Effector memory CD8-positive, alpha-beta T cell (primary cell): ENCODE results near the gene ZSCAN5B.
"Not testable (repeated sequence)": the region's sequence is repeated elsewhere in the genome, so short reads cannot be mapped to it uniquely, and the experiment has no call there.

Experiments used
- ATAC-seq: fragments of 150-1000 bp; cut with Tn5 transposase; replicated peaks from 2 replicates; pipeline ENCODE4 v1.10.0; 2021; ENCODE audit warnings: mild to moderate bottlenecking, moderate library complexity
- DNase-seq, 3 experiments: peaks; one replicate each; pipeline ENCODE4 v3.0.0; 2021
- H3K27ac Mint-ChIP-seq, 2 donors: one replicate each; pipeline ENCODE4 v1.8.0; 2022; ENCODE audit warnings: mild to moderate bottlenecking in 2 of 2, mixed read lengths in 2 of 2, moderate library complexity in 2 of 2
- H3K27me3 Mint-ChIP-seq, 2 donors: one replicate each; pipeline ENCODE4 v1.8.0; 2022; ENCODE audit warnings: mixed read lengths in 2 of 2
- H3K36me3 Mint-ChIP-seq: one replicate; pipeline ENCODE4 v1.8.0; 2022; ENCODE audit warnings: mild to moderate bottlenecking, moderate library complexity, mixed read lengths; ENCODE audit not compliant: insufficient read depth
- H3K4me1 Mint-ChIP-seq, 2 donors: one replicate each; pipeline ENCODE4 v1.8.0; 2022; ENCODE audit warnings: low read depth in 2 of 2, mixed read lengths in 2 of 2
- H3K4me3 Mint-ChIP-seq, 2 donors: one replicate each; pipeline ENCODE4 v1.8.0; 2022; ENCODE audit warnings: mild to moderate bottlenecking in 2 of 2, mixed read lengths in 2 of 2, moderate library complexity in 2 of 2
- H3K9me3 Mint-ChIP-seq, 2 donors: one replicate each; pipeline ENCODE4 v1.8.0; 2022; ENCODE audit warnings: mixed read lengths in 2 of 2

ZSCAN5B gene

DNA sequence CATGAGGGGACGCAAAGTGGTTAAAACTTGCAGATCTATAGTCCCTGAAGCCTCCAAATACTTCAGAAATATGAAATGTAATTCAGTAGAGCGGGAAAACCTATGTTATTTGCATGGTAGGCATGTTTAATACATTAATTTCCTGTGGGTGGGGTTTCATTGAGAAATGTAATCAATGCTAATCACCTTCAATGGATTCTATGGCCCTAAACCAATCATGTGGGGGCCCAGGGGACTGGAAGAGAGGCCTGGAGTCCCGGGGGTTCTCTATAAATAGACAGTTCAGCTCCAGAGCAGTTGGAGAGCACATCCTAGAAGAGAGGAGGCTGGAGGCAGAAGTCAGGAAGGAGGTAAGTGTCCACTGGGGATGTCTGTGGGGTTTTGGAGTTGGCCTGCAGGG is 4.4 kb upstream of the ZSCAN5B start, which contains the start of gene ZSCAN5C:
ZSCAN5C (plus strand) TSS at position 301 of the 400 bp plus-strand sequence. CDS start 3,641 bp downstream, outside the sequence.
- ATAC-seq (no peak), DNase-seq (no peak)
- Mint-ChIP-seq H3K36me3 (peaks cover 7% of the 10 kb centered on the region), H3K27ac (no peak within 1 kb of the TSS), H3K27me3 (peaks cover 25 to 37% of the 10 kb centered on the region in 2 donors), H3K4me3 (no peak within 1 kb of the TSS), H3K9me3 (no peaks in the 10 kb centered on the region), H3K4me1 (no peaks in the 10 kb centered on the region)

DNA sequence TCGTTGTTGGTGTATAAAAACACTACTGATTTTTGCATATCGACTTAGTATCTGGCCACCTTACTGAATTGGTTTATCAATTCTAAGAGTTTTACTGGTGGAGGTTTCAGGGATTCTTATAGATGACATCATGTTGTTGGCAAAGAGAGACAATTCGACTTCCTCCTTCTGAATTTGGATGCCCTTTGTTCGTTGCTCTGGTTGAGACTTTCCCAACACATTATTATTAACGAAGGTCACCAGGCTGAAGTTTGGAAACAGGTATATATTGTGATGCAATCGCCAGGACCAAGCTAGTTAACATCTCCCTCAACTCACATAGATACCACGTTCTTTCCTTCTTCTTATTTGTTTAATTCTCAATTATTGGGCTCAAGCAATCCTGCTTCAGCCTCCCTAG is 2.1 kb upstream of the ZSCAN5B start:
- no peak for DNase-seq
- Mint-ChIP-seq H3K27me3 (peaks cover 8 to 23% of the 10 kb centered on the region in 2 donors), H3K9me3 (no peaks in the 10 kb centered on the region), H3K4me3 (no peak overlapping the region), H3K36me3 (peaks cover 7% of the 10 kb centered on the region), H3K27ac (no peak overlapping the region), H3K4me1 (no peaks in the 10 kb centered on the region)
- no peak for ATAC-seq

DNA sequence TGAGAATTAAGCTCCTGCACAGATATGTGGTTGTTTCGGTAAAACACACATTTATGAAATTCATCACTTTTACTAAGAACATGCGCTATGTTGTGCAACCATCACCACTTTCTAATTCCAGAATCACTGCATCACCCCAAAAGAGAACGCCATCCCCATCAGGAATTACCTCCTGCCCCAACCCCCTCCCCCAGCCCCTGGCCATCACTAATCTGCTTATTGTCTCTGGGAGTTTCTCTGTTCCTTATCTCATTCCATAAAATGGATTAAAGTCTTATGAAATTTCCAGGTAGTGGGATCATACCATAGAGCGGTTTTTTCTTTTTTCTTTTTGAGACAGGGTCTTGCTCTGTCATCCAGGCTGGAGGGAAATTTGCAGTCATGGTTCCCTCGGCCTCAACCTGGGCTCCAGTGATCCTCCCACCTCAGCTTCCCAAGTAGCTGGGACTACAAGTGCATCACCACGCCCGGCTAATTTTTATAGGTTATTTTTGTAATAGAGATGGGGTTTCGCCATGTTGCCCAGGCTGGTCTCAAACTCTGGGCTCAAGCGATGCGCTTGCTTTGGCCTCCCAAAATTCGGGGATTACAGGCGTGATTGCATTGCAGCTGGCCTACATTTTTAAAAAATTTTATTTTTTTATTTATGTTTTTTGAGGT is 3.5 kb downstream of the ZSCAN5B start:
- no peak overlapping the region for H3K4me3 Mint-ChIP-seq
- no peak overlapping the region for H3K27ac Mint-ChIP-seq
- no peaks in the 10 kb centered on the region for H3K4me1 Mint-ChIP-seq
- no peak for DNase-seq
- H3K9me3 Mint-ChIP-seq, result no peaks in the 10 kb centered on the region
- ATAC-seq, result no peak
- peaks cover 28 to 61% of the 10 kb centered on the region in 2 donors for H3K27me3 Mint-ChIP-seq
- H3K36me3 Mint-ChIP-seq, result peaks cover 7% of the 10 kb centered on the region

DNA sequence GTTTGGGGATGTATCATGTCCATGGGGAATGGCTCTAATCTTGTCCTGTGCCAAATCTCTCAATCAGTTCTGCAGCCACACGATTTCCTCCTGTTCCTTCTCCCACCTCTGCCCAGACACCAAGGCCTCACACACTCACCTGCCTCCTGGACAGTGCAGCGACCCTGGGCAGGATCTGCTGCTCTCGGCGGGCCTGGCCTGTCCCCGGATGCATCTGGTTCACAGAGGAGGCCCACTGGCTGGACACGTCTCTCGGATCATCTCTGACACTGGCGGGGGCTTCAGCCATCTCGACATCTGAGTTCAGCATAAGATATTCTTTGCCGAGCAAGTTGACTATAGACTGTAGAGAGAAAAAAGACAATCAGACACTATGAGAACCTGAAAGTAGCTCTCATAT is 5.9 kb downstream of the ZSCAN5B start:
- ATAC-seq (no peak), DNase-seq (no peak)
- Mint-ChIP-seq H3K36me3 (no peaks in the 10 kb centered on the region), H3K4me1 (no peaks in the 10 kb centered on the region), H3K9me3 (no peaks in the 10 kb centered on the region), H3K27me3 (peaks cover 25 to 52% of the 10 kb centered on the region in 2 donors), H3K4me3 (no peak overlapping the region), H3K27ac (no peak overlapping the region)

DNA sequence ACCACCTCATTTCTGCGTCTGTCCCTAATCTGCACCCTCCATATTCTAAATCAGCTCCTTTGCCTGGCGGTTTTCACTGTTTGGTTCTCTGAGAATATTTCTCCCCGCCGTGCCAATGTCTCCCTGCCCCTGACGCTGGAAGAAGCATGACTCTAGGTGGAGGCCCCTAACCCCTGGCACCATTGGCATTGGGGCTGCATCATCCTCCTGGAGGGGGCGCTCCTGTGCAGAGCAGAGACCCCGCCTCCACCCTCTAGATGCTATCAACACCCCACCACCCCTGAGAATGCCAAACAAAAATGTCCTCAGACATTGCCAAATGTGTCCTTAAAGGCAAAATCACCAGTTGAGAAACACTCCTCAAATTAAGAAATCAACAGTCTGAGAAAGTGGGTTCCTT is 6.5 kb downstream of the ZSCAN5B start:
- Mint-ChIP-seq H3K4me3 (no peak overlapping the region), H3K36me3 (no peaks in the 10 kb centered on the region), H3K4me1 (no peaks in the 10 kb centered on the region), H3K9me3 (no peaks in the 10 kb centered on the region), H3K27me3 (peaks cover 26 to 52% of the 10 kb centered on the region in 2 donors), H3K27ac (no peak overlapping the region)
- DNase-seq (no peak), ATAC-seq (no peak)

DNA sequence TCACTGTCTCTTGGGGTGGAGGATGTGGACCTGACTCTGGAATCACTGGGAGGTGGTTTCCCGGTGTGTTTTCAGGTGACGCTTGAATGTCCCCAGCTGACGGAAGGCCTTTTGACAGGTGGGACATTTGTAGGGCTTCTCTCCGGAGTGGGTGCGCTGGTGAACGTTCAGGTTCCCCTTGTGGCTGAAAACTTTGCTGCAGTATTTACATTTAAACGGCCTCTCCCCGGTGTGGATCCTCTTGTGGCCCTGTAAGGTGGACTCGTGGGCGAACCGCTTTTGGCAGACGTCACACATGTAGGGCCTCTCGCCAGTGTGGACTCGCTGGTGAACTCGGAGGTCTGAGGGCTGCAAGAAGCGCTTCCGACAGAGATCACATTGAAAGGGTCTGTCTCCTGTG is 7.8 kb downstream of the ZSCAN5B start:
- H3K4me3 Mint-ChIP-seq, result no peak overlapping the region
- ATAC-seq, result no peak
- H3K27me3 Mint-ChIP-seq, result peaks cover 38 to 60% of the 10 kb centered on the region in 2 donors
- H3K4me1 Mint-ChIP-seq, result no peaks in the 10 kb centered on the region
- H3K36me3 Mint-ChIP-seq, result no peaks in the 10 kb centered on the region
- H3K27ac Mint-ChIP-seq, result no peak overlapping the region
- no peak for DNase-seq
- H3K9me3 Mint-ChIP-seq, result no peaks in the 10 kb centered on the region

DNA sequence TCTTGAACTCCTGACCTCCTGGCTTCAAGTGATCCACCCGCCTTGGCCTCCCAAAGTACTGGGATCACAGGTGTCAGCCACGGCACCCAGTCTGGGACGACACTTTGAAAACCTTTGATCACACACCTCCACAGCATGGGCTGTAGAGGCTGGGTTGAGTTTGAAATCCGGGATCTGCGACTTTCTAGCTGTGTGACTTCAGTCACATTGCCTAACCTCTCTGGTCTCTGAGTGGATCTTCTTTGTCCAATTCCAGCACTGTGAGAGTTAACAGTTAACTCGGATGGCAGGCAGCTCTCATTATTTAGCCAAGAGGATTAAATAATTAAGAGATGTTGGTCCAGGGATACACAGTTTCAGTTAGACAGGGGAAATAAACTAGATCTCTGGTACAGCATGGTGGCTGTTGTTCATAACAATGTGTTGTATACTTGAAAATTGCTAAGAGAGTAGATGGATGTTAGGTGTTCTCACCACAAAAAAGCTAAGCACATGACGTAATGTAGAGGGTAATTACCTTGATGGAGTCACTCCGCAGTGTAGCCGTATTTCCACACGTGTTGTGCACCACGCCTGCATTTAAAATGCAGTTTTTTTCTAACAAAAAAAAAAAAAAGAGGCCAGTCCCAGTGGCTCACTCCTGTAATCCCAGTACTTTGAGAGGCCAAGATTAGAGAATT is 19.9 kb downstream of the ZSCAN5B start:
- no peaks in the 10 kb centered on the region for H3K9me3 Mint-ChIP-seq
- DNase-seq (no peak), ATAC-seq (no peak)
- no peak overlapping the region for H3K27ac Mint-ChIP-seq
- H3K36me3 Mint-ChIP-seq, result no peaks in the 10 kb centered on the region
- H3K4me1 Mint-ChIP-seq, result no peaks in the 10 kb centered on the region
- H3K4me3 Mint-ChIP-seq, result no peak overlapping the region
- peaks cover 15 to 37% of the 10 kb centered on the region in 2 donors for H3K27me3 Mint-ChIP-seq

DNA sequence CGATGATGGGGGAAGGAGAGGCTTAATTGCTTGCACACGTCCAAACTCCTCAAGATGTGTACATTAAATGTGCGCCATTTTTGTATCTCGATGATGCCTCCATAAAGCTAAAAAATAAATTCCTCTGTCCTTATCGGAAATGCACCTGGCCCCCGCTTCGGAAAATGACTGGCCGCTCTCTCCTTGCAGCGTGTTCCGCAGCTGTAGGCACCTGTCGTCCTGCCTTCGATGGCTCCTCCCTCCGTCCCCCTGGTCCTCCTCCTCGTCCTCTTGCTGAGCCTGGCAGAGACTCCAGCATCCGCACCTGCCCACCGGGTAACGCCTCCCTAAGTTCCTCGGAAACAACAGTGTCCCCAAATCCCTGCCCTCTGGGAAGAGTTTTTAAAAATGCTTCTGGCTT is 20.7 kb downstream of the ZSCAN5B start:
- ATAC-seq (no peak), DNase-seq (no peak)
- Mint-ChIP-seq H3K4me1 (peaks cover 0 to under 1% of the 10 kb centered on the region in 2 donors), H3K36me3 (no peaks in the 10 kb centered on the region), H3K27ac (no peak overlapping the region), H3K27me3 (peaks cover 15 to 29% of the 10 kb centered on the region in 2 donors), H3K4me3 (no peak overlapping the region), H3K9me3 (no peaks in the 10 kb centered on the region)

DNA sequence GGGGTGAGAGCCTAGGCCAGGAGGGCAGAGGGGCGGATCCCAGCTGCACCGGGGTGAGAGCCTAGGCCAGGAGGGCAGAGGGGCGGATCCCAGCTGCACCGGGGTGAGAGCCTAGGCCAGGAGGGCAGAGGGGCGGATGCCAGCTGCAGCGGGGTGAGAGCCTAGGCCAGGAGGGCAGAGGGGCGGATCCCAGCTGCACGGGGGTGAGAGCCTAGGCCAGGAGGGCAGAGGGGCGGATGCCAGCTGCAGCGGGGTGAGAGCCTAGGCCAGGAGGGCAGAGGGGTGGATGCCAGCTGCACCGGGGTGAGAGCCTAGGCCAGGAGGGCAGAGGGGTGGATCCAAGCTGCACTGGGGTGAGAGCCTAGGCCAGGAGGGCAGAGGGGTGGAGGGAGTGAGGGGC is 21.3 kb downstream of the ZSCAN5B start:
- H3K27me3 Mint-ChIP-seq, result peaks cover 15 to 28% of the 10 kb centered on the region in 2 donors
- H3K4me1 Mint-ChIP-seq, H3K27ac Mint-ChIP-seq, DNase-seq, ATAC-seq, H3K36me3 Mint-ChIP-seq, H3K9me3 Mint-ChIP-seq, H3K4me3 Mint-ChIP-seq: not testable (repeated sequence)

DNA sequence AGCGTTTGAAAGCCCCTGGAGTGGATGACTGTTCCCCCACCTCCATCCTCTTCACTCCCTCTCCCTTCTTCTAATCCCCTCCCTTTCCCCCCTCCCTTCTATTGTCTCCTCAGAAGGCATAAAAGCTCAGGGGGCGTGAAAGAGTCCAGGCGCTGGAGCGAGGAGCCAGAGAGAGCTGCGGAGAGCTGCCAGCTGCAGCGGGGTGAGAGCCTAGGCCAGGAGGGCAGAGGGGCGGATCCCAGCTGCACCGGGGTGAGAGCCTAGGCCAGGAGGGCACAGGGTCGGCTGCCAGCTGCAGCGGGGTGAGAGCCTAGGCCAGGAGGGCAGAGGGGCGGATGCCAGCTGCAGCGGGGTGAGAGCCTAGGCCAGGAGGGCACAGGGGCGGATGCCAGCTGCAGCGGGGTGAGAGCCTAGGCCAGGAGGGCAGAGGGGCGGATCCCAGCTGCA is 21.7 kb downstream of the ZSCAN5B start, which contains the start of gene GALP:
GALP (plus strand) TSS at position 148 of the 447 bp plus-strand sequence. CDS start 1,101 bp downstream, outside the sequence.
- not testable (repeated sequence) for H3K4me3 Mint-ChIP-seq, H3K4me1 Mint-ChIP-seq, H3K36me3 Mint-ChIP-seq, DNase-seq, H3K27ac Mint-ChIP-seq, H3K9me3 Mint-ChIP-seq, ATAC-seq
- peaks cover 15 to 28% of the 10 kb centered on the region in 2 donors for H3K27me3 Mint-ChIP-seq

DNA sequence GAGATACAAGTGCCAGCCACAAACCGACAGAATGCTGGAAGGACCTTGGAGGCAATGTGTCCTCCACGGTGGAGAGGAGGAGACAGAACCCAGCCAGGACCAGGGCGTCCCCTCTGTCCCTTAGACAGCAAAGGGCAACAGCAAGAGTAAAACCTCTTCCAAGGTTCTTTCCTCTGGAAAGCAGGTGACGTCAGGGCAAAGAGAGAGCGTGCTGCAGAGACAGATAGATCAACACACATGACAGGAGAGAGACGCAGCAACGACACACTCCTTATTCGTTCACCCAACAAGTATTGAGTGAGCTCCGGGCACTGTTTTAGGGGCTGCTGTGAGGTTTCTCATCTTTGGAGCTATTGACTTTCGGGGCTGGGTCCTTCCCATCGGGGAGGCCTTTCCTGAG is 23.0 kb downstream of the ZSCAN5B start:
- H3K36me3 Mint-ChIP-seq, result no peaks in the 10 kb centered on the region
- ATAC-seq (no peak), DNase-seq (no peak)
- H3K9me3 Mint-ChIP-seq, result no peaks in the 10 kb centered on the region
- H3K4me1 Mint-ChIP-seq, result peaks cover 0 to 4% of the 10 kb centered on the region in 2 donors
- H3K27ac Mint-ChIP-seq, result no peak overlapping the region
- H3K4me3 Mint-ChIP-seq, result no peak overlapping the region
- H3K27me3 Mint-ChIP-seq, result peaks cover 15 to 37% of the 10 kb centered on the region in 2 donors

DNA sequence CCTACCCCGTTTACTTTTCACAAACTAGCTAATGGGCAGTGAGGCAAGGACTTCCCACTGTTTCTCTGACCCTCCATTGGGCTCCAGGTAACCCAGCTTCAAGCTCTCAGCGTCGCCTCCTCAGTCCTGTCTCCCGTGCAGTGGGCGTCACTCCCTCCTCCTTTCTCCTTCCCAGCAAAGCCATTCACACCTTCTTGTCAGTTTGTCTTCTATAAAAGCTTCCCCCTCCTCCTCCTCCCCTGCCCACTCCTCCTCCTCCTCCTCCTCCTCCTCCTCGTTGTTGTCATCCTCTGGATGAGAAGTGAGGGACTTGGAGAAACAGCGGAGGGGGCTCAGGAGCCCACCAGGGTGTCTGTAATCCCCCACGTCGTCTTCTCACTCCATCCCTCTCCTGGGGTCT is 23.5 kb downstream of the ZSCAN5B start:
- Mint-ChIP-seq H3K4me1 (peaks cover 0 to 4% of the 10 kb centered on the region in 2 donors), H3K9me3 (no peaks in the 10 kb centered on the region), H3K27ac (no peak overlapping the region), H3K4me3 (no peak overlapping the region), H3K27me3 (peaks cover 15 to 37% of the 10 kb centered on the region in 2 donors), H3K36me3 (no peaks in the 10 kb centered on the region)
- DNase-seq (no peak), ATAC-seq (no peak)

DNA sequence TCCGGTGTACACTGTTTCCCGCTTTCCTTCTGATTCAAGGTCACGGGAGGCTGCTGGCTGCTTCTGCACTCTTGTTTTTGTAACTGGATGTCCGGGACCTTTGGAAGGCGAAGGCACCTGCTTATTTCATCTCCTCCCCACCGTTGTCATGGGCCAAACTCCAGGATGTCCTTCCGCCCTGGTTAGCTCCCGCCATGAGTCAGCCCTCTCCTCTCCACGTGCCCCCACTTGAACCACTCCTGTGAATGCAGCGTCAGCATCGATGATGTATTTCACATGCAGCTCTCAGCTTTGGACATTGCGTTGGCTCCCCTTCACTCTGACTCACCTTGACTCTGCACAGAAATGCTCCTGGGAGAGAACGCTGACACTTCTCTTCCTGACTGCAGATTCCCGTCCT is 27.3 kb downstream of the ZSCAN5B start:
- H3K4me3 Mint-ChIP-seq, result no peak overlapping the region
- ATAC-seq (no peak), DNase-seq (no peak)
- H3K27me3 Mint-ChIP-seq, result peaks cover 9 to 52% of the 10 kb centered on the region in 2 donors
- no peaks in the 10 kb centered on the region for H3K9me3 Mint-ChIP-seq
- no peaks in the 10 kb centered on the region for H3K36me3 Mint-ChIP-seq
- H3K27ac Mint-ChIP-seq, result peak overlapping the region in 1 of 2 donors; percentile 11
- H3K4me1 Mint-ChIP-seq, result peaks cover 0 to 4% of the 10 kb centered on the region in 2 donors

DNA sequence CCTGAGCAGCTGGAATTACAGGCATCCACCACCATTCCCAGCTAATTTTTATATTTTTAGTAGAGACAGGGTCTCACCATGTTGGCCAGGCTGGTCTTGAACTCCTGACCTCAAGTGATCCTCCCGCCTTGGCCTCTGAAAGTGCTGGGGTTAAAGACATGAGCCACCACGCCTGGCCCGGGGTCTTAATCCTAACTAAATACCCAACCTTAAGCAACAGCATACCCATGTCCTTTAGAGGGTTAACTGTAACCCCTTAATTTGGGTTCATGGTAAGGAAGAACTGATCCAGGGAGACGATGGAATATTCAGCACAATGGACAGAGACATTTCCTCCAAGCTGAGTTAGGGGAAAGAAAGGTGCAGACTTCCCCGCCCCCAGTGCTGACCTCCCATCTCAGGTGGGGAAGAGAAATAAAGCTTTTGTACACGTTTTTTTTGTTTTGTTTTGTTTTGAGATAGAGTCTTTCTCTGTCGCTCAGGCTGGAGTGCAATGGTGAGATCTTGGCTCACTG is 30.5 kb downstream of the ZSCAN5B start:
- H3K27ac Mint-ChIP-seq, result no peak overlapping the region
- ATAC-seq (no peak), DNase-seq (no peak)
- H3K36me3 Mint-ChIP-seq, result no peaks in the 10 kb centered on the region
- no peaks in the 10 kb centered on the region for H3K9me3 Mint-ChIP-seq
- peaks cover 0 to 7% of the 10 kb centered on the region in 2 donors for H3K4me1 Mint-ChIP-seq
- H3K27me3 Mint-ChIP-seq, result peaks cover 13 to 35% of the 10 kb centered on the region in 2 donors
- no peak overlapping the region for H3K4me3 Mint-ChIP-seq
